Mesendoderm (in vitro differentiated cells): Measurements from ENCODE around the gene CAST.

Experiments
- DNase-seq: peaks from one replicate; pipeline ENCODE4 v3.0.0; 2013
- H2AK5ac ChIP-seq: 2 replicates; pipeline ENCODE4 v1.6.1; 2013; ENCODE audit warnings: low read length, inconsistent platforms
- H2BK120ac ChIP-seq: 2 replicates; pipeline ENCODE4 v1.6.1; 2013; ENCODE audit warnings: low read depth, mild to moderate bottlenecking, low read length, moderate library complexity, mixed read lengths
- H2BK15ac ChIP-seq: replicated peaks from 2 replicates; pipeline ENCODE4 v1.6.1; 2013; ENCODE audit warnings: low read depth, mild to moderate bottlenecking, moderate library complexity
- H2BK5ac ChIP-seq: 2 replicates; pipeline ENCODE4 v1.6.1; 2013; ENCODE audit warnings: low read length, inconsistent platforms
- H3K18ac ChIP-seq: 2 replicates; pipeline ENCODE4 v1.6.1; 2013; ENCODE audit warnings: mild to moderate bottlenecking, low read length, mixed read lengths
- H3K23ac ChIP-seq: one replicate; pipeline ENCODE4 v1.6.1; 2013; ENCODE audit warnings: low read length
- H3K27ac ChIP-seq: 2 replicates; pipeline ENCODE4 v1.5.1; 2013; ENCODE audit warnings: low read depth, mild to moderate bottlenecking, inconsistent platforms, low read length, moderate library complexity
- H3K27me3 ChIP-seq: 2 replicates; pipeline ENCODE4 v1.6.1; 2013; ENCODE audit warnings: low read length, control low read depth, mild to moderate bottlenecking, inconsistent platforms; ENCODE audit not compliant: insufficient read depth, poor library complexity
- H3K36me3 ChIP-seq: 2 replicates; pipeline ENCODE4 v1.6.1; 2013; ENCODE audit warnings: low read length, inconsistent platforms; ENCODE audit not compliant: control insufficient read depth, insufficient read depth
- H3K4ac ChIP-seq: one replicate; pipeline ENCODE4 v1.6.1; 2013; ENCODE audit warnings: low read depth, mild to moderate bottlenecking, low read length, moderate library complexity
- H3K4me1 ChIP-seq: 2 replicates; pipeline ENCODE4 v1.6.1; 2013; ENCODE audit warnings: low read depth, low read length, inconsistent platforms; ENCODE audit not compliant: control insufficient read depth
- H3K4me2 ChIP-seq: 2 replicates; pipeline ENCODE4 v1.6.1; 2013; ENCODE audit warnings: low read length
- H3K4me3 ChIP-seq: 2 replicates; pipeline ENCODE4 v1.5.1; 2013; ENCODE audit warnings: mild to moderate bottlenecking, low read length
- H3K56ac ChIP-seq: one replicate; pipeline ENCODE4 v1.6.1; 2013; ENCODE audit warnings: low read length
- H3K79me1 ChIP-seq: 2 replicates; pipeline ENCODE4 v1.6.1; 2013; ENCODE audit warnings: low read length, inconsistent platforms
- H3K79me2 ChIP-seq: 2 replicates; pipeline ENCODE4 v1.6.1; 2013; ENCODE audit warnings: mild to moderate bottlenecking, low read length; ENCODE audit not compliant: control insufficient read depth, insufficient read depth
- H3K9ac ChIP-seq: 2 replicates; pipeline ENCODE4 v1.6.1; 2013; ENCODE audit warnings: low read length, inconsistent platforms
- H4K5ac ChIP-seq: one replicate; pipeline ENCODE4 v1.6.1; 2013; ENCODE audit warnings: low read length
- H4K8ac ChIP-seq: one replicate; pipeline ENCODE4 v1.6.1; 2013; ENCODE audit warnings: low read depth, mild to moderate bottlenecking, control low read depth, low read length, moderate library complexity
- WGBS: extraction: QIAGEN DNeasy Blood & Tissue Kit; methylation state at CpG from one replicate; pipeline ENCODE4 v1.1.7; 2013; ENCODE audit warnings: low lambda C conversion rate, missing lambda C conversion rate; ENCODE audit not compliant: insufficient coverage; ENCODE audit errors: extremely low coverage; 5-methylcytosine and 5-hydroxymethylcytosine counted together

Gene CAST

DNA sequence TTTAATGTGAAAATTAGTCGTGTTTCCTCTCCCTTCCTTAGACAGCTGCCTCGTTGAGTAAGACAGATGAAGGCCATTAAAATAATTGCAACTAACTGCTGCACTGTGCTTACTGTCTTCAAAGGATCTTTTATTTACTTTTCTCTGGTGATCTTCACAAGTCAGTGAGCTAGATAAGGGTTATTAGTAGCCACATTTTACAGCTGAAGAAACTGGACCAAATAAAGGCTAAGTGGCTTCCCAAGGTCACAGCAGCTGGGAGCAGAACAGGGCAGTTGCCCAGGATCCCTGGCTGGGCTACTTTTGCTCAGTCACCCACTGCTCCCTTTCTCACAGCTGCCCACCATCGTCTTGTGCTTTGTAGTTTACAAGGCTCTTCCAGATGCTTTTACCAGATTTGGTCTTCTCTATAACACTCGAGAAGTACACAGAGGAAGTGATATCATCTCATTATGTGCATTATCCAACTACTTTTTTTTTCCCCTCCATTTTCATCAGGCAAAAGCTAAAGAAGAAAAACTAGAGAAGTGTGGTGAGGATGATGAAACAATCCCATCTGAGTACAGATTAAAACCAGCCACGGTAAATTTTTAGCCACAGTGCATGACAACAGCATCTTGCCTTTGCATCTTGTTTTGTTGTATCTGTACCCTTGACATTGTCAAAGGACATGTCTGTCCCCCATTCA, 83.8 kb downstream of the CAST start:
- Histone ChIP-seq H3K27me3 (no peaks in the 10 kb centered on the region), H3K18ac (no peak overlapping the region), H3K27ac (no peak overlapping the region), H3K36me3 (no peaks in the 10 kb centered on the region), H4K5ac (no peak overlapping the region), H4K8ac (no peak overlapping the region), H2BK15ac (no peak overlapping the region), H3K4me1 (no peaks in the 10 kb centered on the region), H3K56ac (no peak overlapping the region), H3K4me2 (no peak overlapping the region), H2BK5ac (no peak overlapping the region), H2AK5ac (no peak overlapping the region), H2BK120ac (no peak overlapping the region), H3K4me3 (no peak overlapping the region), H3K79me1 (no peaks in the 10 kb centered on the region), H3K9ac (no peak overlapping the region), H3K23ac (no peak overlapping the region), H3K4ac (no peak overlapping the region), H3K79me2 (no peaks in the 10 kb centered on the region)
- DNase-seq: no peak
- no CpG with 5 or more reads among the region's 5 CpGs for WGBS

DNA sequence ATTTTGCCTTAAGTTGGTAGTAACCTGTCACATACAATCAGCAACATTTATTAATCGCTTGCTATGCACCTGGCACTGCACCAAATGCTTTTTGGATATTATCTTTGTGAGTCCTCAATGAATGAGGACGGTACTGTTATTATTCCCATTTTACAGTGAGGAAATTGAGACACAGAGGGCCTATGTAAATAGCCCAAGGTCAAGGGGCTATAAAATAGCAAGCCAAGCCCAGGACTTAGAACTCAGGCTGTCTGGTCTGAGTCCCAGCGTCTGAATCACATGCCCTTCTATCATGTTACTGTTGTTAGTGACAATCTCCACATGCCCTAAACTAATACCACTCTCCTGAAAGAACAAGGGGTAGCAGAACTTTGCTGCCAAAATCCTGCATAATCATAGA, 85.5 kb downstream of the CAST start:
- Histone ChIP-seq H4K5ac (no peak overlapping the region), H2BK120ac (no peak overlapping the region), H3K9ac (no peak overlapping the region), H2BK5ac (no peak overlapping the region), H3K79me1 (no peaks in the 10 kb centered on the region), H3K4ac (no peak overlapping the region), H2BK15ac (no peak overlapping the region), H4K8ac (no peak overlapping the region), H3K27ac (no peak overlapping the region), H3K4me2 (no peak overlapping the region), H3K4me3 (no peak overlapping the region), H3K23ac (no peak overlapping the region), H3K36me3 (no peaks in the 10 kb centered on the region), H3K79me2 (no peaks in the 10 kb centered on the region), H3K18ac (no peak overlapping the region), H3K27me3 (no peaks in the 10 kb centered on the region), H3K4me1 (no peaks in the 10 kb centered on the region), H2AK5ac (no peak overlapping the region), H3K56ac (no peak overlapping the region)
- no CpG with 5 or more reads among the region's 3 CpGs for WGBS
- DNase-seq: no peak

DNA sequence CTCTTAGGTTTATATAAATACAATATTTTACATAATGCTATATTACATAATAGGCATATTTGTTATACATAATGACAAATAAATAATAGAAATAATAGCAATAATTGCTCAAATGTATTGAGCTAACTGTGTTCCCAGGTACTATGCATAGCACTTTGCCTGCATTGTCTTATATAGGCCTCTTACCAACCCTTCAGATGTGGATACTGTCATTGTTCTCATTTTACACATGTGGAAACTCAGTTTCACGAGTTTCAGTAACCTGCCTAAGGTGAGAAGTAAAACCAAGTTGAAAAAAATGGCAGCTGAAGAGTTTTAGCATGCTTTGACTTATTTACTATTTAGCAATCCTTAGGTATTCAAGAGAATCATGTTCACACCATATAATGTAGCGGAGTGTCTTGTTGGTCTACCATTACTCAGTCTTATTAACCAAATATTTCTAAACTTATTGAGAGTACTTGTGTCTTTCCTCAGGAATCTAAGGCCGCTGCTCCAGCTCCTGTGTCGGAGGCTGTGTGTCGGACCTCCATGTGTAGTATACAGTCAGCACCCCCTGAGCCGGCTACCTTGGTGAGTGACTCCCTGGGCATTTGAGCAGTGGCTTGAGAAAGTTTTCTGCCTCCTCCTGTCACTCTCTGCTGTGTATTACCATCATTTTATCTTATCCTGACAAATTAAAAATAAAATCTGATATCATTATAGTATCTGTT, 88.1 kb downstream of the CAST start:
- Histone ChIP-seq H3K4ac (no peak overlapping the region), H2BK15ac (no peak overlapping the region), H3K4me2 (no peak overlapping the region), H4K8ac (no peak overlapping the region), H3K27ac (no peak overlapping the region), H3K23ac (no peak overlapping the region), H2BK120ac (no peak overlapping the region), H3K18ac (no peak overlapping the region), H3K56ac (no peak overlapping the region), H3K79me2 (no peaks in the 10 kb centered on the region), H3K4me1 (no peaks in the 10 kb centered on the region), H3K36me3 (no peaks in the 10 kb centered on the region), H3K4me3 (no peak overlapping the region), H3K79me1 (no peaks in the 10 kb centered on the region), H4K5ac (no peak overlapping the region), H2BK5ac (no peak overlapping the region), H2AK5ac (no peak overlapping the region), H3K27me3 (no peaks in the 10 kb centered on the region), H3K9ac (no peak overlapping the region)
- no CpG with 5 or more reads among the region's 6 CpGs for WGBS
- no peak for DNase-seq

DNA sequence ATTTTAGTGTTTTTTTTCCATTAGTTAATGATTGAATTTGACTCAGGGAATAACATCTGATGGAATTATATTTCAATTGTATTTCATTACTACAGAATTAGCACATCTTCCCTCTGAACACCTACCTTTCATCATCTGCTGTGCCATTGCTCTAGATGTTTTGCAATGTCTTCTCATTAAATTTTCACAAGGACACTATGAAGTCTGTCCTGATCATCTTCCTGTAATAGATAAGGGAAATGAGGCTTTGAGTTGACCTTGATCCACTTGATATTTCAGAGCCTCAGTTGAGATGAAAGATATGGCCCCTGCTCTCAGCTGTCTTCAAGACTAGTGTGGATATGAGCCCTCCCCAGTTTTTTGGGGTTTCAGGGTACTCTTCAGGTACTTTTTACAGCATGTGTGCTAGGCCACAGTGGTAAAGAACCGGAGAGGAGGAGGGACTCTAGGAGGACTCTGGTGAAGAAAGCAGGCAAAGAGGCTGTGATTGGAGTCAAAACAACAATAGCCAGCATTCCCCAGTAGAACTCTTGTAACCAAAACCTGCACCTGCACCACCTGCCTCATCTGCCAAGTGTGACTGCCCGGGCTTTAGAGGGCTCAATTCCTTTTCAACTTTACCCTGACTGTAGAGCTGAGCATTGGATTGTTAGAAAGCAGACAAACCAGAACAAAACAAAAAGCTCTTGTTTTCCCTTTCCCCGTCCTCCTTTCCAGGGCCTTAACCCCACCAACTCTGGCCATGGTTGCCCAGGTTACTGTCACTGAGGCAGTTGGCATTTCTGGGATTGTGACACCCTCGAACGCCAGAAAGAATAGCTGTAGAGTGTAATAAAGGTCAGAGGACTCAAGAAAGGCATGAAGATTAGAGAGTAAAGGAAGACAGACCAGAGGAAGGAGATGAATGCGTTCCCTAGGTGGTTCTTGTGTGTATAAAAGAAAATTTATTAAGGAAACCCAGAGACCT, 89.3 kb downstream of the CAST start:
- Histone ChIP-seq H3K27me3 (no peaks in the 10 kb centered on the region), H3K36me3 (no peaks in the 10 kb centered on the region), H3K9ac (no peak overlapping the region), H3K79me1 (no peaks in the 10 kb centered on the region), H2BK120ac (no peak overlapping the region), H2AK5ac (no peak overlapping the region), H3K18ac (no peak overlapping the region), H3K23ac (no peak overlapping the region), H3K4me3 (no peak overlapping the region), H2BK15ac (no peak overlapping the region), H3K4me2 (no peak overlapping the region), H3K27ac (no peak overlapping the region), H3K4ac (no peak overlapping the region), H4K8ac (no peak overlapping the region), H2BK5ac (no peak overlapping the region), H3K79me2 (no peaks in the 10 kb centered on the region), H4K5ac (no peak overlapping the region), H3K4me1 (no peaks in the 10 kb centered on the region), H3K56ac (no peak overlapping the region)
- no peak for DNase-seq
- WGBS: no CpG with 5 or more reads among the region's 6 CpGs

DNA sequence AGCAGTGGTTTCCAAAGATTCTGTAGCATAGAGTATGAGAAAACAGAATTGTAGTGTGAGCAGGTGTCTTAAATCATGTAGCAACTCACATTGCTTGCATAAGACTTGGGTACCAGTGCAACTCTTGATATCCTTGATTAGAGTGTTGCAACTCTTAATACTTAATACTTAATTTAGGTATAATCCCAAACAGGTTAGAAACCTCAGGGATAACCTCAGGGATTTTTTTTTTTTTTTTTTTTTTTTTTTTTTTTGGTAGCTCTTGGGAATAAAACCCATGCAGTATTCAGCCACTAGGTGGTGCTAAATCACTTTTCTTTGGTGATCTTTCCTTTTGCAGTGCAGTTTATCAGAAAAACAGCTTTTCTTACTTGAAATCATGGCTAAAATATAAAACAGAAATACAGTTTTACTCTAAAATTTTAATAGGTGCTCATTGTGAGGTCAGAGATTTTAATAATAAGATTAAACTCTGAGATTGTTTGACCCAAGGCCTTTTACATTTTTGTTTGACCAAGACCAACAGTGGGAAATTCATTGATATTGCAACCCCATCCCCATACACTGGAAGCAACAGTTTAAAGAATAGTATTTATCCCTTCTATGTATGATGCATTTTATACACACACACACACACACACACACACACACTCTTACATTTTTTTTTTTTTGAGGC, 90.3 kb downstream of the CAST start:
- peak; percentile 55 for DNase-seq
- no peak overlapping the region for H3K4ac ChIP-seq

More for the DNA sequence above, 90.3 kb downstream of the CAST start:
- H3K36me3 ChIP-seq: no peaks in the 10 kb centered on the region
- no peaks in the 10 kb centered on the region for H3K4me1 ChIP-seq
- H3K27me3 ChIP-seq: no peaks in the 10 kb centered on the region
- H3K79me1 ChIP-seq: no peaks in the 10 kb centered on the region
- H3K79me2 ChIP-seq: no peaks in the 10 kb centered on the region
- no peak overlapping the region for H3K56ac ChIP-seq
- no peak overlapping the region for H3K23ac ChIP-seq
- no peak overlapping the region for H2BK15ac ChIP-seq
- H2BK120ac ChIP-seq: no peak overlapping the region
- H3K27ac ChIP-seq: no peak overlapping the region
- no peak overlapping the region for H3K18ac ChIP-seq
- no peak overlapping the region for H3K4me2 ChIP-seq
- H3K9ac ChIP-seq: no peak overlapping the region
- H4K8ac ChIP-seq: no peak overlapping the region
- no peak overlapping the region for H3K4me3 ChIP-seq
- H2AK5ac ChIP-seq: no peak overlapping the region
- H4K5ac ChIP-seq: no peak overlapping the region
- H2BK5ac ChIP-seq: no peak overlapping the region
